NB4 (cell line): ENCODE measurements around the gene TAF1A.

Source experiments
- MYC ChIP-seq: IDR thresholded peaks from 2 replicates; pipeline ENCODE4 v1.6.1; 2011; ENCODE audit warnings: low read depth, low read length
- POLR2A ChIP-seq: IDR thresholded peaks from 2 replicates; pipeline ENCODE4 v1.6.1; 2011; ENCODE audit warnings: mild to moderate bottlenecking; ENCODE audit not compliant: insufficient read length; ENCODE audit errors: extremely low read depth
- TF ChIP-seq, protein P1 (sequence below): IDR thresholded peaks from 2 replicates; pipeline ENCODE4 v1.6.1; 2011; ENCODE audit warnings: low read depth, low read length
- TF ChIP-seq, protein P2 (sequence below): IDR thresholded peaks from one replicate; pipeline ENCODE4 v1.5.1; 2012; ENCODE audit warnings: low read depth, low read length

DNA sequence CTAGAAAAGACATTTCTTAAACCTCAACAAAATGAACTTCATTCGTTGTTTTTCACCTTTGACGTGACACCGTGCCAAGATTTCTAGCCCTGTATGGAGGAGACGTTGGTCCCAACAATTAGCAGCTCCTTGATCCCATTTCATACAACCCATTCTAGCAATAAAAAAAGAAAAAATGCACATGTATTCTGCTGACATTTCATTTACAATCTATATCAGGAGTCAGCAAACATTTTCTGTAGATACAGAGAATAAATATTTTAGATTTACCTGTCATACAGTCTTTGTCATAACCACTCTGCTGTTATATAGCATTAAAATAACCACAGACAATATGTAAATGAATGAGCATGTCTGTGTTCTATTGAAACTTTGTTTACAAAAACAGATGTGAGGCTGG, 7.0 kb upstream of the TAF1A start:
- TF ChIP-seq POLR2A (no peak), MYC (no peak)
- TF ChIP-seq, protein P1, sequence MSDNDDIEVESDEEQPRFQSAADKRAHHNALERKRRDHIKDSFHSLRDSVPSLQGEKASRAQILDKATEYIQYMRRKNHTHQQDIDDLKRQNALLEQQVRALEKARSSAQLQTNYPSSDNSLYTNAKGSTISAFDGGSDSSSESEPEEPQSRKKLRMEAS = no peak
- TF ChIP-seq, protein P2, sequence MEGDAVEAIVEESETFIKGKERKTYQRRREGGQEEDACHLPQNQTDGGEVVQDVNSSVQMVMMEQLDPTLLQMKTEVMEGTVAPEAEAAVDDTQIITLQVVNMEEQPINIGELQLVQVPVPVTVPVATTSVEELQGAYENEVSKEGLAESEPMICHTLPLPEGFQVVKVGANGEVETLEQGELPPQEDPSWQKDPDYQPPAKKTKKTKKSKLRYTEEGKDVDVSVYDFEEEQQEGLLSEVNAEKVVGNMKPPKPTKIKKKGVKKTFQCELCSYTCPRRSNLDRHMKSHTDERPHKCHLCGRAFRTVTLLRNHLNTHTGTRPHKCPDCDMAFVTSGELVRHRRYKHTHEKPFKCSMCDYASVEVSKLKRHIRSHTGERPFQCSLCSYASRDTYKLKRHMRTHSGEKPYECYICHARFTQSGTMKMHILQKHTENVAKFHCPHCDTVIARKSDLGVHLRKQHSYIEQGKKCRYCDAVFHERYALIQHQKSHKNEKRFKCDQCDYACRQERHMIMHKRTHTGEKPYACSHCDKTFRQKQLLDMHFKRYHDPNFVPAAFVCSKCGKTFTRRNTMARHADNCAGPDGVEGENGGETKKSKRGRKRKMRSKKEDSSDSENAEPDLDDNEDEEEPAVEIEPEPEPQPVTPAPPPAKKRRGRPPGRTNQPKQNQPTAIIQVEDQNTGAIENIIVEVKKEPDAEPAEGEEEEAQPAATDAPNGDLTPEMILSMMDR = no peak
